Measurements from ENCODE around the gene TMPRSS6.

The TMPRSS6 gene

DNA sequence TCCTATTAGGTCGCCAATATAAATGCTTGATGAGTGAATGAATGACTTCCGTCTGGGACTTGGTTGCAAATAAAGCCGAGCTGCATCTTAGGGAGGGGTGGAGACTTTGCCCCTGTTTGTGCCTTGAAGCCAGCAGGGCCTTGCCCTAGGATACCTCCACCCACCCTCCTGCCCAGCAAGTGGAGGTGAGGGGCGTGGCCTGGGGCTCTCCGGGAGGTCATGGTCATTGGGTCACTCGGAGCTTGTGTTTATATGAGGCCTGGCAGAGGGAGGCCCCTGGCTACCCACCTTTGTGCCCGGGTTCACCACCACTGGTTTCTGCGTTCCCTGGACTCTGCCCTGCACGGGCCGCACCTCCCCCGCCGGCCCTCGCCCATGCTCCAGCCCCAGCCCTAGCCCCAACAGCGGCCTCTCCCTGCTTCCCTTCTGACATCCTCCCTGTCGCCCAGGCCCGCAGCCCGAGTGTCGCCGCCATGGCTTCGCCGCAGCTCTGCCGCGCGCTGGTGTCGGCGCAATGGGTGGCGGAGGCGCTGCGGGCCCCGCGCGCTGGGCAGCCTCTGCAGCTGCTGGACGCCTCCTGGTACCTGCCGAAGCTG is 85.7 kb downstream of the TMPRSS6 start:
- DNase-seq, result no peak

- DNase-seq, result no peak
These were observed 86.8 kb downstream of the TMPRSS6 start for GRCh38 chr22:37022483-37023337.

GRCh38 chr22:37021710-37022482 is 87.6 kb downstream of the TMPRSS6 start:
- DNase-seq, result no peak

DNA sequence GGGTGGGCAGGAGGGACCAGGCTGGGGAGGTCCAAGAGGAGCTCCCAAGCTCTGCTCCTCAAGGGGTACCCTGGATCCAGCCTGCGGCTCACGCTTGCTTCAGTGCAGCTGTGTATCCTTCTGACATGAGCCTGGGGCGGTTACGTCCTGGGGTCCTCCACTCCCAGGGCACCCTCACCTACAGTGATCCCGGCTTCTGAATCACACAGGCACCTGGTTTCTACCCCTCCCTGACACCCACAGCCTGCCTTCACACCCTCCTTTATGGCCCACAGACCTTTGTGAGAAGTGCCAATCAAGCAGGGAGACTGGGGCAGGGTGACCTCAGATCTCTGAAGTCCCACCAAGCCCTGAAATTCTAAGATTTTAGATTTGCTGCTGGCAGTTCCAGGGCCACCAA is 88.5 kb downstream of the TMPRSS6 start:
- no peak for DNase-seq

DNA sequence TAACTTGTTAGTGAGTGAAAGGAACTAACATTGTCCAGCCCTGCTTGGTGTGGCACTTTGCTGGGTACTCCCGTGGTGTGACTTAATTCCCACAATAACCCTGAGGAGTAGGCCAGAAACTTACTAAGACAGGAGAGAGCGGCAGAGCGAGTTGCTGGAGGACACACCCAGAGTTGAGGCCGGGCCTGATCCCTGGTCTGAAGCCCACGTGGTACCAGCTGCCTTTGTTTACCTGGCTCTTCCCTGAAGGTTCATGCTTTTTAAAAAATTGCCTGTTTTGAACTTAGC is 89.4 kb downstream of the TMPRSS6 start:
- DNase-seq, result no peak

DNA sequence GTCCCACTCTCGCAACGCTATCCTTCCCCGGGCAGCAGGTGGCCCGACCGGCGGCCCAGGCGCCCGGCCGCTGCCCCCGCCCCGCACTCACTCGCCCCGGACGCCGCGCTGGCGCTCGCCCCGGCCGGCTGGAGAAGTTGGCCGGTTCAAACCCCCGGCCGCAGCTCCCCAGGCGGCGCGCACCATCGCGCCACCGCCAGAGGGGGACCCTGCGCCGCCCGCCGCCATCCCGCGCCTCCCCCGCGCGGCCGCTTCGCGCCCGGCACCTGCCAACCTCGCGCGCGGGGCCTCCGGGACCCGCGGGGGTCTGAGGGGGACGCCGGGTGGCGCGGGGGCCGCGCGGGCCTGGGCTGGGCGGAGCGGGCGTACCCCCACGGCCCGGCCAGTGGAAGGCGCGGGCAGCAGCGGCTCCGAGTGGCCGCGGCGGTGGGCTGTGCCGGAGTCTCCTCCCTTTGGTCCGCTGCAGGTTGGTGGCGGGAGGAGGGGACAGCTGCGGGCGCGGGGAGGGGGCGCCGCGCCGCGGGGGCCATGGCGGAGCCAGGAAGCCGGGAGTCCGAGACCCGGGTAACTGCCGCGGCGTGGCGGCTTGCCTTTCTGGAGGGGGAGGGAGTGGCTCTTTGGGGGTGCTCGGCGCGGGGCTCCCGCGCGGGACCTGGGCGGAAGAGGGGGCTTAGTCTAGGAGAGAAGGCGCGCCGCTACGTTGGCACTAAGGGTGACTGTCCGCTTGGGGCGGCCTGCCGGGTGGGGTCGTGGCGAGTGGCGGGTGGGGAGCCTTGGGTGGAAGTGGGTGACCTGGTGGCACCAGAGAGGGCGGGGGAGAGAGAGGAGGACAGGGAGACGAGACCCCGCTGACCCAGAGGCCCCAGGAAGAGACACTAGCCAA is 90.0 kb downstream of the TMPRSS6 start, which contains the start of the genes MPST and TST:
TSS of gene MPST (plus strand) at position 434 of the 883 bp plus-strand sequence. CDS start at position 529, 95 bp downstream.
TSS of gene TST (minus strand) at position 139 of the 883 bp plus-strand sequence. CDS start 715 bp downstream, outside the sequence.
- no peak for DNase-seq

- no peak for DNase-seq
These were observed 90.7 kb downstream of the TMPRSS6 start for GRCh38 chr22:37018815-37019308.

DNA sequence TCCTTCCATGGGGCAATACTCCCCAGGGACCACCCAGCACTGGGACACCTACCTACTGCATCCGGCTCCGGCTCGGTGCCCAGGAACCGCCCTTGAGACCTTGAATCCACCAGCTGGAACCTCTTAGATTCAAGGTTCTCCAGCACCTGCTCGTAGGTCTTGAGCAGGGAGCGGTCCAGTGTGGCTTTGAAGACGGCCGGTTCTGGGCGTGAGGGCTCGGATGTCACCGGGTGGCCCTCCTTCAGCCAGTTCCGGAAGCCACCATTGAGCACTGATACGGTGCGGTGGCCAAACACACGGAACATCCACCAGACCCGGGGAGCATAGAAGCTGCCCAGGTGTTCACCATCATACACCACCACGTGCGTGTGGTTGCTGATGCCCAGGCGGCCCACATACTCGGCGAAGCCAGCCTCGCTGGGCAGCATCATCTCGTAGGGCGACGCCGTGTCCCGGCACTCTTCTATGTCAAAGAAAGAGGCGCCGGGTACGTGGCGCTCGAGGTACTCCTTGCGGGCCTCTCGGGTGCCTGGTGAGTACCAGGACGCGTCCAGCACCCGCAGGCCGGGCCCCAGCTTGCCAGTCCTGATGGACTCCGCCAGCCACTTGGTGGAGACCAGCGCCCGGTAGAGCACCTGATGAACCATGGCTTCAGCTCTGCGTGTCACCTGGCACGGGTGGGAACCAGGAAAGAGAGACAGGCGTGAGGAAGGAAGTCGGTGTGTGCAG is 91.3 kb downstream of the TMPRSS6 start:
- no peak for DNase-seq

DNA sequence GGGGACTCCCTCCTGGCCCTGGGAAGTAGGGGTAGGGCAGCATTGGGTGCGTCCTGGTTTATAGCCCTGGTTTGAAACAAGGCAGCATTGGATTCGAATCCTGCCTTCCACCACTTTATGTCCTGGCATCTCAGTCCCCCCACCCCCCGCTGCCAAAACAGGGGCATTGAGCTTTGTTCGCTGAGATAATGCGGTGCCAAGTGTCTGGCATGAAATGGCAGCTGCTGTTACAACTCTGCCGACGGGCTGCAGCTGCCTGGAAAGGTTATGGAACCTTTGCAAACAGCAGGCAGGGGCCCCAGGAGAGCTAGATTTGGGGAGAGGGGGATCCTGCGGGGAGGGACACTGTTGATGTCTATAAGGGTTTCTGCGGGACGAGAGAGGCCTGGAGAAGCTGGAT is 92.2 kb downstream of the TMPRSS6 start:
- no peak for DNase-seq

DNA sequence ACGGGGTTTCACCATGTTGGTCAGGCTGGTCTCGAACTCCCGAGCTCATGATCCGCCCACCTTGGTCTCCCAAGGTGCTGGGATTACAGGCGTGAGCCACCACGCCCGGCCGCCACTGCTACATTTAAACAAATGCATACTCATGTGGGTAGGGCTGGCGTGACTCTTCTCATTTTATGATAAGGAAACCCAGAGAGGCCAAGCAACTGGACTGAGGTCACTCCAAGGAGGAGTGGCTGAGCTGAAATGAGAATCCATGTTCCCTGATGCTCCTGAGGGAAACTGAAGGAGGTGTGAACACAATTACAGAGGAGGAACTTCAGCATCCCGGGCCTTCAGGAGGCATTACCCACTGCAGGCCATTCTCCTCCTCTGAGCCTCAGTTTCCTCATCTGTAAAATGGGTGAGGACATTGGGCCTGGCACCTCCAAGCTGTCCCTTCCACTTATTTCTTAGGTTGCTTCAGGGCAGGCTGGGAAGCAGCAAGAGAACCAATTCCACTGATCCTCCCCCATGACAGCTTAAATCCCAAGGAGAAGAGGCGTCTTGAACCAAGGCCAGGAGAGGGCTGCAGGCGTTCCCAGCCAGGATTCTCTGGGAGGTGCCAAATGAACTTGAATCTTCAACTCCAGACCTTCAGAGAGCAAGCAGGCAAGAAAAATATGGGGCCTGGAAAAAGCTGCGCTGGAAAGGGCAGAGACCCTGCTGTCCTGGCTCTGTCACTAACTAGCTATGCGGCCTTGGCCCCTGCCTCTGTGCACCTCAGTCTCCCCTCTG is 93.2 kb downstream of the TMPRSS6 start:
- DNase-seq, result no peak

GRCh38 chr22:37015587-37015878 is 94.0 kb downstream of the TMPRSS6 start:
- no peak for DNase-seq
